DOHH2 (cell line): Measurements from ENCODE around the gene PRKAR2B.

ENCODE experiments used
- H3F3A ChIP-seq: fragments of 200-600 bp; sonication (generic), shearing (Covaris generic); 2 replicates; pipeline ENCODE4 v1.6.0; 2016; ENCODE audit warnings: antibody characterized with exemption, mild to moderate bottlenecking; ENCODE audit not compliant: control insufficient read depth, insufficient read depth
- H3K27ac ChIP-seq: fragments of 200-600 bp; sonication (generic); 2 replicates; pipeline ENCODE4 v1.5.1; 2014; ENCODE audit warnings: low read depth, mild to moderate bottlenecking, low read length, moderate library complexity
- H3K27me3 ChIP-seq: fragments of 200-600 bp; sonication (generic); 2 replicates; pipeline ENCODE4 v1.6.1; 2014; ENCODE audit warnings: mild to moderate bottlenecking, low read length, mixed read lengths; ENCODE audit not compliant: control insufficient read depth
- H3K36me3 ChIP-seq: fragments of 200-600 bp; sonication (generic); 2 replicates; pipeline ENCODE4 v1.6.1; 2014; ENCODE audit warnings: mild to moderate bottlenecking, low read length, moderate library complexity, mixed read lengths; ENCODE audit not compliant: control insufficient read depth
- H3K4me1 ChIP-seq: fragments of 200-600 bp; sonication (generic); 2 replicates; pipeline ENCODE4 v1.6.1; 2014; ENCODE audit warnings: mild to moderate bottlenecking, low read length, mixed read lengths; ENCODE audit not compliant: control insufficient read depth
- H3K4me2 ChIP-seq: fragments of 200-600 bp; sonication (generic); 2 replicates; pipeline ENCODE4 v1.6.0; 2014; ENCODE audit warnings: mild to moderate bottlenecking, low read length, moderate library complexity
- H3K4me3 ChIP-seq: fragments of 200-600 bp; sonication (generic); 2 replicates; pipeline ENCODE4 v1.5.1; 2014; ENCODE audit warnings: mild to moderate bottlenecking, low read length, mixed read lengths
- H3K79me2 ChIP-seq: fragments of 200-600 bp; sonication (generic); 2 replicates; pipeline ENCODE4 v1.6.1; 2014; ENCODE audit warnings: mild to moderate bottlenecking, low read length, mixed read lengths; ENCODE audit not compliant: control insufficient read depth
- H3K9me2 ChIP-seq: fragments of 200-600 bp; sonication (generic); replicated peaks from 2 replicates; pipeline ENCODE4 v1.6.1; 2014; ENCODE audit warnings: mild to moderate bottlenecking, low read length, mixed read lengths; ENCODE audit not compliant: control insufficient read depth
- H3K9me3 ChIP-seq: fragments of 200-600 bp; sonication (generic); 2 replicates; pipeline ENCODE4 v1.6.1; 2014; ENCODE audit warnings: antibody characterized with exemption, low read length, mixed read lengths; ENCODE audit not compliant: control insufficient read depth, insufficient read depth
- H4K20me1 ChIP-seq: fragments of 200-600 bp; sonication (generic); 2 replicates; pipeline ENCODE4 v1.6.0; 2014; ENCODE audit warnings: low read depth, mild to moderate bottlenecking, antibody characterized with exemption, low read length, moderate library complexity; ENCODE audit not compliant: control insufficient read depth, insufficient read depth
- CTCF ChIP-seq: fragments of 200-600 bp; sonication (generic); IDR thresholded peaks from one replicate; pipeline ENCODE4 v1.5.1; 2014; ENCODE audit warnings: antibody characterized with exemption, mild to moderate bottlenecking, low read depth, low read length; ENCODE audit not compliant: poor library complexity, severe bottlenecking
- EZH2phosphoT487 ChIP-seq: fragments of 200-600 bp; sonication (generic); IDR thresholded peaks from 2 replicates; pipeline ENCODE4 v1.6.1; 2017; ENCODE audit warnings: borderline replicate concordance, mild to moderate bottlenecking, antibody characterized with exemption, low read length, moderate library complexity, mixed read lengths

Gene PRKAR2B

GRCh38 chr7:107196834-107197610, 152.5 kb downstream of the PRKAR2B start:
- no peak overlapping the region for H3K4me3 ChIP-seq
- no peaks in the 10 kb centered on the region for H3K4me1 ChIP-seq
- no peak overlapping the region for H3K27ac ChIP-seq
- no peaks in the 10 kb centered on the region for H3K9me3 ChIP-seq
- no peaks in the 10 kb centered on the region for H3K27me3 ChIP-seq
- no peak overlapping the region for H3K4me2 ChIP-seq
- no peaks in the 10 kb centered on the region for H3K79me2 ChIP-seq
- H3K36me3 ChIP-seq = peaks cover 43% of the 10 kb centered on the region
- H4K20me1 ChIP-seq = no peaks in the 10 kb centered on the region
- H3K9me2 ChIP-seq = no peaks in the 10 kb centered on the region
- no peaks in the 10 kb centered on the region for H3F3A ChIP-seq
- TF ChIP-seq CTCF = no peak
- no peak for TF ChIP-seq EZH2phosphoT487

- TF ChIP-seq EZH2phosphoT487 (no peak), CTCF (peak; percentile 61)
- H3K36me3 ChIP-seq = peaks cover 47% of the 10 kb centered on the region
Measured at GRCh38 chr7:107201795-107202450, 157.4 kb downstream of the PRKAR2B start.

GRCh38 chr7:107203607-107204006, 159.1 kb downstream of the PRKAR2B start:
- no peaks in the 10 kb centered on the region for H3K9me3 ChIP-seq
- H3K4me1 ChIP-seq = peaks cover 6% of the 10 kb centered on the region
- no peaks in the 10 kb centered on the region for H3K79me2 ChIP-seq
- no peaks in the 10 kb centered on the region for H3F3A ChIP-seq
- no peak overlapping the region for H3K4me3 ChIP-seq
- TF ChIP-seq CTCF (no peak), EZH2phosphoT487 (no peak)
- no peak overlapping the region for H3K27ac ChIP-seq
- no peaks in the 10 kb centered on the region for H3K27me3 ChIP-seq
- H3K9me2 ChIP-seq = no peaks in the 10 kb centered on the region
- H4K20me1 ChIP-seq = no peaks in the 10 kb centered on the region
- H3K36me3 ChIP-seq = peaks cover 36% of the 10 kb centered on the region
- no peak overlapping the region for H3K4me2 ChIP-seq

More at GRCh38 chr7:107201795-107202450, 157.4 kb downstream of the PRKAR2B start:
- Histone ChIP-seq H3K9me3 (no peaks in the 10 kb centered on the region), H3K27me3 (no peaks in the 10 kb centered on the region), H3K9me2 (no peaks in the 10 kb centered on the region), H3K4me1 (no peaks in the 10 kb centered on the region), H4K20me1 (no peaks in the 10 kb centered on the region), H3K4me3 (no peak overlapping the region), H3K4me2 (no peak overlapping the region), H3K27ac (no peak overlapping the region), H3K79me2 (no peaks in the 10 kb centered on the region), H3F3A (no peaks in the 10 kb centered on the region)
